Mesendoderm (in vitro differentiated cells): Measurements from ENCODE around the gene CPLX1.
"Not testable (repeated sequence)": the region's sequence is repeated elsewhere in the genome, so short reads cannot be mapped to it uniquely, and the experiment has no call there.

Experiments used
- DNase-seq: peaks from one replicate; pipeline ENCODE4 v3.0.0; 2013
- H2AK5ac ChIP-seq: 2 replicates; pipeline ENCODE4 v1.6.1; 2013; ENCODE audit warnings: low read length, inconsistent platforms
- H2BK120ac ChIP-seq: 2 replicates; pipeline ENCODE4 v1.6.1; 2013; ENCODE audit warnings: low read depth, mild to moderate bottlenecking, low read length, moderate library complexity, mixed read lengths
- H2BK15ac ChIP-seq: replicated peaks from 2 replicates; pipeline ENCODE4 v1.6.1; 2013; ENCODE audit warnings: low read depth, mild to moderate bottlenecking, moderate library complexity
- H2BK5ac ChIP-seq: 2 replicates; pipeline ENCODE4 v1.6.1; 2013; ENCODE audit warnings: low read length, inconsistent platforms
- H3K18ac ChIP-seq: 2 replicates; pipeline ENCODE4 v1.6.1; 2013; ENCODE audit warnings: mild to moderate bottlenecking, low read length, mixed read lengths
- H3K23ac ChIP-seq: one replicate; pipeline ENCODE4 v1.6.1; 2013; ENCODE audit warnings: low read length
- H3K27ac ChIP-seq: 2 replicates; pipeline ENCODE4 v1.5.1; 2013; ENCODE audit warnings: low read depth, mild to moderate bottlenecking, inconsistent platforms, low read length, moderate library complexity
- H3K27me3 ChIP-seq: 2 replicates; pipeline ENCODE4 v1.6.1; 2013; ENCODE audit warnings: low read length, control low read depth, mild to moderate bottlenecking, inconsistent platforms; ENCODE audit not compliant: insufficient read depth, poor library complexity
- H3K36me3 ChIP-seq: 2 replicates; pipeline ENCODE4 v1.6.1; 2013; ENCODE audit warnings: low read length, inconsistent platforms; ENCODE audit not compliant: control insufficient read depth, insufficient read depth
- H3K4ac ChIP-seq: one replicate; pipeline ENCODE4 v1.6.1; 2013; ENCODE audit warnings: low read depth, mild to moderate bottlenecking, low read length, moderate library complexity
- H3K4me1 ChIP-seq: 2 replicates; pipeline ENCODE4 v1.6.1; 2013; ENCODE audit warnings: low read depth, low read length, inconsistent platforms; ENCODE audit not compliant: control insufficient read depth
- H3K4me2 ChIP-seq: 2 replicates; pipeline ENCODE4 v1.6.1; 2013; ENCODE audit warnings: low read length
- H3K4me3 ChIP-seq: 2 replicates; pipeline ENCODE4 v1.5.1; 2013; ENCODE audit warnings: mild to moderate bottlenecking, low read length
- H3K56ac ChIP-seq: one replicate; pipeline ENCODE4 v1.6.1; 2013; ENCODE audit warnings: low read length
- H3K79me1 ChIP-seq: 2 replicates; pipeline ENCODE4 v1.6.1; 2013; ENCODE audit warnings: low read length, inconsistent platforms
- H3K79me2 ChIP-seq: 2 replicates; pipeline ENCODE4 v1.6.1; 2013; ENCODE audit warnings: mild to moderate bottlenecking, low read length; ENCODE audit not compliant: control insufficient read depth, insufficient read depth
- H3K9ac ChIP-seq: 2 replicates; pipeline ENCODE4 v1.6.1; 2013; ENCODE audit warnings: low read length, inconsistent platforms
- H4K5ac ChIP-seq: one replicate; pipeline ENCODE4 v1.6.1; 2013; ENCODE audit warnings: low read length
- H4K8ac ChIP-seq: one replicate; pipeline ENCODE4 v1.6.1; 2013; ENCODE audit warnings: low read depth, mild to moderate bottlenecking, control low read depth, low read length, moderate library complexity
- WGBS: extraction: QIAGEN DNeasy Blood & Tissue Kit; methylation state at CpG from one replicate; pipeline ENCODE4 v1.1.7; 2013; ENCODE audit warnings: low lambda C conversion rate, missing lambda C conversion rate; ENCODE audit not compliant: insufficient coverage; ENCODE audit errors: extremely low coverage; 5-methylcytosine and 5-hydroxymethylcytosine counted together

The CPLX1 gene

DNA sequence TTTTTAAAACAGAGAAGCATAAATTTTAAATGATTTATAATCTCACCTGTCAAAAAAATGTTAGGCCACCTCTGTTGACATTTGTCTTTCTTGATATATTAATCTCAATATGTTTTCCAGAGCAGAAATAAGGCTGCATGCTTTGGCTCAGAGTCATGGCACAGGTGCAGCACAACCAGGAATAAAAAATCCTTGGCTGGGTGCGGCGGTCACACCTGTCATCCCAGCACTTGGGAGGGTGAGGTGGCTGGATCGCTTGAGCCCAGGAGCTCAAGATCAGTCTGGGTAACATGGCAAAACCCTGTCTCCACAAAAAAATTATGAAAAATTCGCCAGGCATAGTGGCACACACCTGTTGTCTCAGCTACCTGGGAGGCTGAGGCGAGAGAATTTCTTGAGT lies 18.1 kb downstream of the CPLX1 start:
- WGBS = no CpG with 5 or more reads among the region's 5 CpGs
- Histone ChIP-seq H3K36me3 (no peaks in the 10 kb centered on the region), H3K27me3 (peaks cover 3% of the 10 kb centered on the region), H2BK15ac (no peak overlapping the region), H3K9ac (no peak overlapping the region), H4K5ac (no peak overlapping the region), H3K4me3 (no peak overlapping the region), H3K18ac (no peak overlapping the region), H3K4me2 (no peak overlapping the region), H3K27ac (no peak overlapping the region), H4K8ac (no peak overlapping the region), H3K56ac (no peak overlapping the region), H2BK120ac (no peak overlapping the region), H3K79me2 (no peaks in the 10 kb centered on the region), H3K4ac (no peak overlapping the region), H2BK5ac (no peak overlapping the region), H2AK5ac (no peak overlapping the region), H3K23ac (no peak overlapping the region), H3K4me1 (no peaks in the 10 kb centered on the region), H3K79me1 (no peaks in the 10 kb centered on the region)
- DNase-seq = no peak

DNA sequence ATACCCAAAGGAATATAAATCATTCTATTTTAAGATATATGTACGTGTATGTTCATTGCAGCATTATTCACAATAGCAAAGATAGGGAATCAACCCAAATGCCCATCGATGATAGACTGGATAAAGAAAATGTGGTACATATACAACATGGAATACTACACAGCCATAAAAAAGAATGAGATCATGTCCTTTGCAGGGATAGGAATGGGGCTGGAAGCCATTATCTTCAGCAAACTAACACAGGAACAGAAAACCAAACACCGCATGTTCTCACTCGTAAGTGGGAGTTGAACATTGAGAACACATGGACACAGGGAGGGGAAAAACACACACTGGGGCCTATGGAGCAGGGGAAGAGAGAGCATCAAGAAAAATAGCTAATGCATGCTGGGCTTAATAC lies 18.9 kb downstream of the CPLX1 start:
- not testable (repeated sequence) for H2BK120ac ChIP-seq, H3K4me2 ChIP-seq, H3K18ac ChIP-seq, H4K8ac ChIP-seq, H3K4me3 ChIP-seq, H3K27ac ChIP-seq, H2BK5ac ChIP-seq, H3K79me2 ChIP-seq, H3K4ac ChIP-seq, H3K23ac ChIP-seq, H3K56ac ChIP-seq, H3K27me3 ChIP-seq, H2BK15ac ChIP-seq, DNase-seq, H3K4me1 ChIP-seq, H2AK5ac ChIP-seq, H4K5ac ChIP-seq, H3K36me3 ChIP-seq, H3K9ac ChIP-seq, H3K79me1 ChIP-seq
- WGBS = no CpG with 5 or more reads among the region's 4 CpGs

DNA sequence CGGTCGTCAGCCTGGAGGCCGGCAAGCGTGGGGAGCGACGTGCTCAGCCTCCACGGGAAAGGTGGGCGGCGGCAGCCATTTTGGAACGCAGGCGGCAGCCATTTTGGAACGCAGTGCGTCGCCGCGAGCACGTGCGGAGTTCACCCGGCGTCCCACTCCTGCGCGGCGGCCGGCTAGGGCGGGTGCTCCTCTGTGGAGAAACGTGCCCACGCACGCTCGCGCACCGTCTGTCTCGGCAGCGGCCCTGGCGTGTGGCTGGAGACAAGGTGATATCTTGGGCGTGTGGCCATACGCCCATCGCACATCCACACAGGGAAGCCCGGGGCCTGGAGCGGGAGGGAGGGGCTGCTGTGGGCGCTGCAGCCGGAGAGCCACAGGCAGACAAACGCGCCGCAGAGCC lies 21.1 kb downstream of the CPLX1 start:
- Histone ChIP-seq H3K4me3 (no peak overlapping the region), H3K9ac (no peak overlapping the region), H3K79me2 (no peaks in the 10 kb centered on the region), H3K18ac (no peak overlapping the region), H3K23ac (no peak overlapping the region), H2BK5ac (no peak overlapping the region), H3K27ac (no peak overlapping the region), H4K5ac (no peak overlapping the region), H3K27me3 (peaks cover 3% of the 10 kb centered on the region), H3K56ac (no peak overlapping the region), H3K36me3 (no peaks in the 10 kb centered on the region), H3K4me2 (no peak overlapping the region), H2BK120ac (no peak overlapping the region), H2AK5ac (no peak overlapping the region), H4K8ac (no peak overlapping the region), H3K4ac (no peak overlapping the region), H2BK15ac (no peak overlapping the region), H3K4me1 (no peaks in the 10 kb centered on the region), H3K79me1 (no peaks in the 10 kb centered on the region)
- WGBS = no CpG with 5 or more reads among the region's 44 CpGs
- DNase-seq = no peak

DNA sequence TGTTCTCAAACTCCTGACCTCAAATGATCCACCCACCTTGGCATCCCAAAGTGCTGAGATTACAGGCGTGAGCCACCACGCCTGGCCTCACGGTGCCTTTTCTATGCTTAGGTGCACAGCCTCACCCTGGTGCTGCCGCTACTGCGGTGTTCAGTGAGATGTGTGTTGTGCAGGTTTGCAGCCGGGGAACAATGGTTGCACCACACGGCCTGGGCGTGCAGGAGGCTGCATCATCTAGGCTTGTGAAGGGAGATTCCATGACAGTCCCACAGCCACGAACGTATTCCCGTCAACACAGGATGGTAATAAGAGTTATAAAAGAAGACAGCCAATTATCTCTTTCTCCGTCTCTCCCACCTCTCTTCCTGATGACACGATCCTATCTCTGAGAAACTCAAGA lies 22.0 kb downstream of the CPLX1 start:
- Histone ChIP-seq H3K27ac (no peak overlapping the region), H3K4me2 (no peak overlapping the region), H2AK5ac (no peak overlapping the region), H3K18ac (no peak overlapping the region), H4K8ac (no peak overlapping the region), H3K36me3 (no peaks in the 10 kb centered on the region), H3K79me2 (no peaks in the 10 kb centered on the region), H3K23ac (no peak overlapping the region), H3K4ac (no peak overlapping the region), H3K9ac (no peak overlapping the region), H3K4me3 (no peak overlapping the region), H2BK15ac (no peak overlapping the region), H3K4me1 (no peaks in the 10 kb centered on the region), H4K5ac (no peak overlapping the region), H2BK5ac (no peak overlapping the region), H2BK120ac (no peak overlapping the region), H3K56ac (no peak overlapping the region), H3K79me1 (no peaks in the 10 kb centered on the region), H3K27me3 (peaks cover 3% of the 10 kb centered on the region)
- no peak for DNase-seq
- WGBS = no CpG with 5 or more reads among the region's 13 CpGs

DNA sequence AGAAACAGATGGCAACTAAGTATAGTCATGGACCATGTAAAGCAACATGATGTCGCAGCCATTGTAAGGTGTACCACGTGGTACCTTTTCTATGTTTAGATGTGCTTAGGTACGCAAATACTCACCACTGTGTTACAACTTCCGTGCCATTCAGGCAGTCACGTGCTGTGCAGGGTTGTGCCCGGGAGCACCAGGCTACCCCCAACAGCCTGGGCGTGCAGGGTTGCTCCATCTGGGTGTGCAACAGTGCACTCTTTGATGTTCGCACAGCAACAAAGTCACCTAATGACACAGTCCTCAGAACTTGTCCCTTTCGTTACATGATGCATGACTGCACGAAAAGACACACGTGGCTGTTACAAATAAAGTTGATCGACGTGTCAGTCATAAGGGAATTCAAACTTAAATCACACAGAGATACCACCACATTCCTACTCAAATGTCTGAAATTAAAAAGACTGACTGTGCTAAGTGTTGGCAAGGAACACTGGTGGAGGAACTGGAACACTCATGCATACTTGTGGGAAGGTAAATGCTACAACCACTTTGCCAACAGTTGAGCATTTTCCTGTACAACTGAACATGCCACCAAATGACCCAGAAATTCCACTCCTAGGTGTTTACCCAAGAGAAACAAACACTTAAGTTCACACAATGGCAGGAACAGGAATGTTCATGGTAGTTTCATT lies 24.3 kb downstream of the CPLX1 start:
- no peak overlapping the region for H2BK15ac ChIP-seq
- no peak overlapping the region for H3K18ac ChIP-seq
- H4K8ac ChIP-seq = no peak overlapping the region
- no peak overlapping the region for H3K27ac ChIP-seq
- no peak overlapping the region for H4K5ac ChIP-seq
- peaks cover 5% of the 10 kb centered on the region for H3K27me3 ChIP-seq
- H3K4me3 ChIP-seq = no peak overlapping the region
- no peaks in the 10 kb centered on the region for H3K79me1 ChIP-seq
- no peaks in the 10 kb centered on the region for H3K79me2 ChIP-seq
- no CpG with 5 or more reads among the region's 13 CpGs for WGBS
- no peak overlapping the region for H3K4ac ChIP-seq
- no peak overlapping the region for H2BK5ac ChIP-seq
- H3K9ac ChIP-seq = no peak overlapping the region
- no peak overlapping the region for H2AK5ac ChIP-seq
- H3K56ac ChIP-seq = no peak overlapping the region
- no peak overlapping the region for H2BK120ac ChIP-seq
- H3K4me1 ChIP-seq = no peaks in the 10 kb centered on the region
- DNase-seq = no peak
- no peak overlapping the region for H3K4me2 ChIP-seq
- no peaks in the 10 kb centered on the region for H3K36me3 ChIP-seq
- no peak overlapping the region for H3K23ac ChIP-seq

DNA sequence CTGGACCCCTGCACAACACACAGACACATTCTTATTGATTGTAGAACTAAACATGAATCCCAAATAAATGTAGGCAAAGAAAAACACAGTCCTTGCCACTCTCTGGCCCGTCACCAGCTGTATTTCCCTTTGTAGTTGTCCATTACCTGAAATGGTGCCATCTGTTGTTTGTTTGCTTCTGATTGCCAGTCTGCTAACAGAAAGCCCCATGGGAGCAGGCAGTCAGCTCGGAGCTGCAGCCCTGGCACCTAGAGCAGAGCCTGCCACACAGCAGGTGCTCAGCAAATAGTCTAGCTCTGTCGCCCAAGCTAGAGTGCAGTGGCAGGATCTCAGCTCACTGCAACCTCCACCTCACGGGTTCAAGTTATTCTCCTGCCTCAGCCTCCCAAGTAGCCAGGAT lies 28.9 kb downstream of the CPLX1 start:
- H4K8ac ChIP-seq = no peak overlapping the region

More for the DNA sequence above, 28.9 kb downstream of the CPLX1 start:
- Histone ChIP-seq H3K18ac (no peak overlapping the region), H2BK5ac (no peak overlapping the region), H2AK5ac (no peak overlapping the region), H3K36me3 (no peaks in the 10 kb centered on the region), H3K4me3 (no peak overlapping the region), H3K9ac (no peak overlapping the region), H4K5ac (no peak overlapping the region), H2BK15ac (no peak overlapping the region), H3K23ac (no peak overlapping the region), H3K27me3 (peaks cover 21% of the 10 kb centered on the region), H3K4me2 (no peak overlapping the region), H3K4me1 (no peaks in the 10 kb centered on the region), H3K79me1 (no peaks in the 10 kb centered on the region), H3K4ac (no peak overlapping the region), H3K27ac (no peak overlapping the region), H3K79me2 (no peaks in the 10 kb centered on the region), H3K56ac (no peak overlapping the region), H2BK120ac (no peak overlapping the region)
- no peak for DNase-seq
- no CpG with 5 or more reads among the region's 4 CpGs for WGBS
